Liver (tissue), 3 donors: Measurements from ENCODE around the gene DISC1.

Experiments
- ATF3 ChIP-seq: IDR thresholded peaks from 2 replicates; pipeline ENCODE4 v1.6.1; 2016; ENCODE audit warnings: antibody characterized with exemption
- CTCF ChIP-seq: fragments of 150-350 bp; IDR thresholded peaks from 2 replicates; pipeline ENCODE4 v1.5.1; 2017; ENCODE audit warnings: improper control_type of control experiment, low read depth, low read length; ENCODE audit not compliant: missing input control
- EGR1 ChIP-seq, 2 donors: IDR thresholded peaks; 2 replicates each; pipeline ENCODE4 v1.6.1; 2016 to 2018; ENCODE audit warnings: antibody characterized with exemption in 2 of 2, low read depth in 2 of 2
- FOXA1 ChIP-seq: IDR thresholded peaks from 2 replicates; pipeline ENCODE4 v1.6.1; 2016; ENCODE audit warnings: antibody characterized with exemption
- GABPA ChIP-seq, 2 donors: IDR thresholded peaks in 1 of 2; conservative IDR thresholded peaks in 1 of 2; 2 replicates each; pipeline ENCODE4 v1.6.1; 2016; ENCODE audit warnings: antibody characterized with exemption in 2 of 2, mild to moderate bottlenecking in 1 of 2, moderate library complexity in 1 of 2
- JUND ChIP-seq, 2 donors: IDR thresholded peaks; 2 replicates each; pipeline ENCODE4 v1.6.1; 2016; ENCODE audit warnings: antibody characterized with exemption in 2 of 2
- NR2F2 ChIP-seq: IDR thresholded peaks from 2 replicates; pipeline ENCODE4 v1.6.1; 2016; ENCODE audit warnings: antibody characterized with exemption
- RAD21 ChIP-seq, 2 donors: IDR thresholded peaks; 2 replicates each; pipeline ENCODE4 v1.6.1; 2016; ENCODE audit warnings: antibody characterized with exemption in 2 of 2, mild to moderate bottlenecking in 2 of 2
- RXRA ChIP-seq, 2 donors: IDR thresholded peaks; 2 replicates each; pipeline ENCODE4 v1.6.1; 2017 to 2018; ENCODE audit warnings: antibody characterized with exemption in 2 of 2, mild to moderate bottlenecking in 1 of 2
- SP1 ChIP-seq: IDR thresholded peaks from 2 replicates; pipeline ENCODE4 v1.6.1; 2018; ENCODE audit warnings: antibody characterized with exemption, mild to moderate bottlenecking
- TAF1 ChIP-seq: conservative IDR thresholded peaks from 2 replicates; pipeline ENCODE4 v1.6.1; 2016; ENCODE audit warnings: antibody characterized with exemption, mild to moderate bottlenecking
- YY1 ChIP-seq: IDR thresholded peaks from 2 replicates; pipeline ENCODE4 v1.6.1; 2016; ENCODE audit warnings: antibody characterized with exemption, mild to moderate bottlenecking
- TF ChIP-seq, protein P1 (sequence below): IDR thresholded peaks from 2 replicates; pipeline ENCODE4 v1.6.1; 2016; ENCODE audit warnings: antibody characterized with exemption, mild to moderate bottlenecking
- donor health status: healthy.
- donor health status: healthy.

DNA sequence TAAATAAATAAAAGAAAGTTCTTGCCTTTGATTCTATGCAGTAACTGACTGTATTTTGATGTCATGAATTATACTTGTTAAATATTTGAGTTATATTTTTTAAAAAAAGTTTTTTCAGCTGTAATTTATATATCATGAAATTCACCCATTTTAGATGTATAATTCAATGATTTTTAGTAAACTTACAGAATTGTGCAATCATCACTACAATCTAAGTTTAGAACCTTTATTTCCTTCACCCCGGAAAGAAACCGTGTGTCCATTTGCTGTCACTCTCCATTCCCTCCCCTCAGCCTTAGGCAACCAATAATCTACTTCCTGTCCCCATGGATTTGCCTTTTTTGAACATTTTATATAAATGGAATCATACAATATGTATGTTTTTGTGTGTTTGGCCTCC, 32.5 kb upstream of the DISC1 start:
- TF ChIP-seq, protein P1, sequence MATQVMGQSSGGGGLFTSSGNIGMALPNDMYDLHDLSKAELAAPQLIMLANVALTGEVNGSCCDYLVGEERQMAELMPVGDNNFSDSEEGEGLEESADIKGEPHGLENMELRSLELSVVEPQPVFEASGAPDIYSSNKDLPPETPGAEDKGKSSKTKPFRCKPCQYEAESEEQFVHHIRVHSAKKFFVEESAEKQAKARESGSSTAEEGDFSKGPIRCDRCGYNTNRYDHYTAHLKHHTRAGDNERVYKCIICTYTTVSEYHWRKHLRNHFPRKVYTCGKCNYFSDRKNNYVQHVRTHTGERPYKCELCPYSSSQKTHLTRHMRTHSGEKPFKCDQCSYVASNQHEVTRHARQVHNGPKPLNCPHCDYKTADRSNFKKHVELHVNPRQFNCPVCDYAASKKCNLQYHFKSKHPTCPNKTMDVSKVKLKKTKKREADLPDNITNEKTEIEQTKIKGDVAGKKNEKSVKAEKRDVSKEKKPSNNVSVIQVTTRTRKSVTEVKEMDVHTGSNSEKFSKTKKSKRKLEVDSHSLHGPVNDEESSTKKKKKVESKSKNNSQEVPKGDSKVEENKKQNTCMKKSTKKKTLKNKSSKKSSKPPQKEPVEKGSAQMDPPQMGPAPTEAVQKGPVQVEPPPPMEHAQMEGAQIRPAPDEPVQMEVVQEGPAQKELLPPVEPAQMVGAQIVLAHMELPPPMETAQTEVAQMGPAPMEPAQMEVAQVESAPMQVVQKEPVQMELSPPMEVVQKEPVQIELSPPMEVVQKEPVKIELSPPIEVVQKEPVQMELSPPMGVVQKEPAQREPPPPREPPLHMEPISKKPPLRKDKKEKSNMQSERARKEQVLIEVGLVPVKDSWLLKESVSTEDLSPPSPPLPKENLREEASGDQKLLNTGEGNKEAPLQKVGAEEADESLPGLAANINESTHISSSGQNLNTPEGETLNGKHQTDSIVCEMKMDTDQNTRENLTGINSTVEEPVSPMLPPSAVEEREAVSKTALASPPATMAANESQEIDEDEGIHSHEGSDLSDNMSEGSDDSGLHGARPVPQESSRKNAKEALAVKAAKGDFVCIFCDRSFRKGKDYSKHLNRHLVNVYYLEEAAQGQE, result no peak
- TF ChIP-seq CTCF, result no peak
- TF ChIP-seq RXRA (IDR thresholded peaks at IDR 0.05), result no peak
- no peak for TF ChIP-seq YY1
- TF ChIP-seq NR2F2, result no peak
- no peak for TF ChIP-seq JUND (IDR thresholded peaks at IDR 0.05)
- no peak for TF ChIP-seq TAF1
- TF ChIP-seq ATF3, result no peak
- no peak for TF ChIP-seq SP1
- no peak for TF ChIP-seq FOXA1
- no peak for TF ChIP-seq EGR1 (IDR thresholded peaks at IDR 0.05; ENCODE audit: low read depth in 2 of 2)
- TF ChIP-seq RAD21 (IDR thresholded peaks at IDR 0.05), result no peak
- no peak for TF ChIP-seq GABPA (IDR thresholded peaks at IDR 0.05 in 1 of 2, conservative IDR thresholded peaks at IDR 0.05 in 1 of 2)
